Ectodermal cell (in vitro differentiated cells): Measurements from ENCODE around the gene SCIN.

ENCODE experiments used
- H3K27ac ChIP-seq: 2 replicates; pipeline ENCODE4 v1.7.0; 2013; ENCODE audit warnings: mild to moderate bottlenecking, low read depth, low read length; ENCODE audit not compliant: insufficient read depth, poor library complexity, severe bottlenecking
- H3K27me3 ChIP-seq: 2 replicates; pipeline ENCODE4 v1.7.0; 2013; ENCODE audit warnings: mild to moderate bottlenecking, low read length; ENCODE audit not compliant: insufficient read depth, control insufficient read depth, poor library complexity, severe bottlenecking
- H3K36me3 ChIP-seq: one replicate; pipeline ENCODE4 v1.7.0; 2013; ENCODE audit warnings: low read length; ENCODE audit not compliant: control insufficient read depth, insufficient read depth
- H3K4me1 ChIP-seq: one replicate; pipeline ENCODE4 v1.7.0; 2013; ENCODE audit warnings: low read length; ENCODE audit not compliant: control insufficient read depth, insufficient read depth
- H3K4me3 ChIP-seq: 2 replicates; pipeline ENCODE4 v1.7.0; 2013; ENCODE audit warnings: low read depth, low read length, control low read depth; ENCODE audit not compliant: insufficient read depth
- H3K9me3 ChIP-seq: 2 replicates; pipeline ENCODE4 v1.7.0; 2013; ENCODE audit warnings: mild to moderate bottlenecking, low read length, moderate library complexity; ENCODE audit not compliant: control insufficient read depth
- WGBS, 2 experiments: methylation state at CpG; one replicate each; pipeline ENCODE4 v1.1.7; 2013; ENCODE audit warnings: missing lambda C conversion rate in 2 of 2; 5-methylcytosine and 5-hydroxymethylcytosine counted together

SCIN gene

GRCh38 chr7:12607134-12607533 lies 36.6 kb downstream of the SCIN start:
- 100% methylated on average over 1 of the region's 1 CpG; no CpG with 5 or more reads in 1 of the 2 experiments for WGBS, 2 experiments
- H3K4me1 ChIP-seq = no peaks in the 10 kb centered on the region
- no peaks in the 10 kb centered on the region for H3K9me3 ChIP-seq
- H3K27ac ChIP-seq = no peak overlapping the region
- no peak overlapping the region for H3K4me3 ChIP-seq
- no peaks in the 10 kb centered on the region for H3K36me3 ChIP-seq
- no peaks in the 10 kb centered on the region for H3K27me3 ChIP-seq

- WGBS, 2 experiments = 90 to 92% methylated on average over 1 of the region's 1 CpG
- Histone ChIP-seq H3K4me1 (no peaks in the 10 kb centered on the region), H3K27ac (no peak overlapping the region), H3K9me3 (no peaks in the 10 kb centered on the region), H3K27me3 (no peaks in the 10 kb centered on the region), H3K36me3 (no peaks in the 10 kb centered on the region), H3K4me3 (no peak overlapping the region)
These were observed 39.0 kb downstream of the SCIN start for GRCh38 chr7:12609561-12609960.

DNA sequence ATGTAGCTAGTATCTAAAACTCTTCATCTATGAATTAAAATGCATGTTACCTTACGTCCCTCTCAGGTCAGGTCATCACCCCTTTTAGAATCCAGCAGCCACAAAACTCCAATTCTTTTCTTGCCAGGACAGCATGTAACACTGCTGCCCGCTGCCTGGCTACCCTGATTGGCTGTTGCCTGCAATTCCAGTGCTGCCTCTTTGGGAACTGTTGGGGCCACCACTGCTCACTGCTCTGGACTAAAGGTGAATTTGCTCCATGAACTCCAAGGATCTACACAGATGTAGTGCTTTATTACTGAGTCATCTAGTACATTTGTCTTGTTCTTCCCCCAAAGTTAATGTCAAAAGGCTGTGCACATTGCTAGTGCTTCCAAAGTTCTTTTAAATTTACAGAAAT lies 40.4 kb downstream of the SCIN start:
- H3K4me1 ChIP-seq = no peaks in the 10 kb centered on the region
- no peak overlapping the region for H3K4me3 ChIP-seq
- H3K27ac ChIP-seq = no peak overlapping the region
- no peaks in the 10 kb centered on the region for H3K9me3 ChIP-seq
- no peaks in the 10 kb centered on the region for H3K36me3 ChIP-seq
- WGBS, 2 experiments = 91 to 96% methylated on average over 2 of the region's 2 CpGs
- H3K27me3 ChIP-seq = no peaks in the 10 kb centered on the region

GRCh38 chr7:12612622-12613021 lies 42.1 kb downstream of the SCIN start:
- Histone ChIP-seq H3K4me1 (no peaks in the 10 kb centered on the region), H3K4me3 (no peak overlapping the region), H3K9me3 (no peaks in the 10 kb centered on the region), H3K27me3 (no peaks in the 10 kb centered on the region), H3K27ac (no peak overlapping the region), H3K36me3 (no peaks in the 10 kb centered on the region)
- 82 to 89% methylated on average over 1 to 2 of the region's 2 CpGs for WGBS, 2 experiments

GRCh38 chr7:12619461-12620069 lies 49.0 kb downstream of the SCIN start:
- H3K4me1 ChIP-seq = peaks cover 4% of the 10 kb centered on the region
- no peaks in the 10 kb centered on the region for H3K36me3 ChIP-seq
- no peaks in the 10 kb centered on the region for H3K9me3 ChIP-seq
- H3K27me3 ChIP-seq = no peaks in the 10 kb centered on the region
- H3K27ac ChIP-seq = no peak overlapping the region
- no peak overlapping the region for H3K4me3 ChIP-seq
- WGBS, 2 experiments = 77 to 81% methylated on average over 3 of the region's 3 CpGs

DNA sequence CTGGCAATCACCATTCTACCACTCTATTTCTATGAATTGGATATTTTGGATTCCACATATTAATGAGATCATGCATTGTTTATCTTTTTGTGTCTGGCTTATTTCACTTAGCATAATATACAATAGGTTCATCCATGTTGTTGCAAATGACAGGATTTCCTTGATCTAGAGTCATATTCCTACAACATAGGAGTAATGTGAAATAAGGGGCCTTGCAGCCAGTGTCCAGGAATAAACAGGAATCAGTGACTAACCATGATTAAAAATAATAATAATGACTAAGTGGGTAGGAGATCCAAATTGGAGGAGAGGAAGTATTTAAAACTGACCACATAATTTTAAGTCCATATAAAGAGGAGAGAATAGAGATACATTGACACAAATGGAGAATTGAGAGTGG lies 49.9 kb downstream of the SCIN start:
- Histone ChIP-seq H3K4me1 (peaks cover 4% of the 10 kb centered on the region), H3K27me3 (no peaks in the 10 kb centered on the region), H3K36me3 (no peaks in the 10 kb centered on the region)

DNA sequence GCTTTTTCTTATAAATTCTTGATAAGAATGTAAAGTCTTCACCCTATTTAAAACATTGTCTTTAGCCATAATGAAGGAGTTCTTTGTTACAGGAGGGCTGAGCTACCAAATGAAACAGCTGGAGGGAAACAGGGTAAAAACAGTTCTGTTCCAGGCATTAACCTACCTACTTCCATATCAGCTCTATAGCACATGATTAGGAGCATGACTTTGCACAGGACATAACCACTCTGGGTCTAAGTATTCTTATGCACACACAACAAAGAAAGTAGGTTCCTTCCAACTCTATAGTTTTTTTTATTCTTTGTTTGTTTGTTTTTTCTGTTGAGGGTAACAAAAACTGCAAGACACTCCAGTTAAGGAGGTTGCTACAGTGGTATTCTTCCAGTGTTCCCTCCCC lies 52.7 kb downstream of the SCIN start:
- Histone ChIP-seq H3K4me3 (no peak overlapping the region), H3K27ac (no peak overlapping the region), H3K9me3 (no peaks in the 10 kb centered on the region), H3K36me3 (no peaks in the 10 kb centered on the region), H3K4me1 (peaks cover 4% of the 10 kb centered on the region), H3K27me3 (no peaks in the 10 kb centered on the region)

More for the DNA sequence above, 49.9 kb downstream of the SCIN start:
- no peaks in the 10 kb centered on the region for H3K9me3 ChIP-seq
- no peak overlapping the region for H3K27ac ChIP-seq
- no peak overlapping the region for H3K4me3 ChIP-seq

- 33 to 60% methylated on average over 1 of the region's 1 CpG for WGBS, 2 experiments
- peaks cover 4% of the 10 kb centered on the region for H3K4me1 ChIP-seq
- H3K9me3 ChIP-seq = no peaks in the 10 kb centered on the region
- no peak overlapping the region for H3K4me3 ChIP-seq
- H3K27me3 ChIP-seq = no peaks in the 10 kb centered on the region
- no peak overlapping the region for H3K27ac ChIP-seq
- H3K36me3 ChIP-seq = no peaks in the 10 kb centered on the region
These were observed 53.5 kb downstream of the SCIN start for GRCh38 chr7:12623885-12624498.

DNA sequence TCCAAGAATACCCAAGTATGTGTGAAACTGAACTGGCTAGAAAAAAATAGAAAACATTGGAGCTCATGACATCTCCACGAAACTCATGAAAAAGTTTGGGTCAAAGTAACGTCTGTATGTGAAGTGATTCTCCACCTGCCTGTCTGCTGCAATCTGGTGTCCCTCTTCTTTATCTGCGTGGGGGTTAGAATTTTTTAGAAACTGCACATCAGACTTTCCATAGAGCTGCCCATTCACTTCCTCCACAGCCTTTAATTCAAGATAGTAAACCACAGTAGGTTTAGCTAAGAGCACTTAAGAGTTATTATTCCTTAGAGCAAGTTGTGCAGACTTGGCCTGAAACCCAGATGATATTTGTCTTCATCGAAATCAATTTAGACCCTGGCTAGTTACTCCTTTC lies 55.3 kb downstream of the SCIN start:
- no peaks in the 10 kb centered on the region for H3K27me3 ChIP-seq
- H3K4me3 ChIP-seq = no peak overlapping the region
- H3K27ac ChIP-seq = no peak overlapping the region
- WGBS, 2 experiments = 92% methylated on average over 4 of the region's 4 CpGs
- H3K9me3 ChIP-seq = no peaks in the 10 kb centered on the region
- peaks cover 4% of the 10 kb centered on the region for H3K4me1 ChIP-seq
- H3K36me3 ChIP-seq = no peaks in the 10 kb centered on the region

DNA sequence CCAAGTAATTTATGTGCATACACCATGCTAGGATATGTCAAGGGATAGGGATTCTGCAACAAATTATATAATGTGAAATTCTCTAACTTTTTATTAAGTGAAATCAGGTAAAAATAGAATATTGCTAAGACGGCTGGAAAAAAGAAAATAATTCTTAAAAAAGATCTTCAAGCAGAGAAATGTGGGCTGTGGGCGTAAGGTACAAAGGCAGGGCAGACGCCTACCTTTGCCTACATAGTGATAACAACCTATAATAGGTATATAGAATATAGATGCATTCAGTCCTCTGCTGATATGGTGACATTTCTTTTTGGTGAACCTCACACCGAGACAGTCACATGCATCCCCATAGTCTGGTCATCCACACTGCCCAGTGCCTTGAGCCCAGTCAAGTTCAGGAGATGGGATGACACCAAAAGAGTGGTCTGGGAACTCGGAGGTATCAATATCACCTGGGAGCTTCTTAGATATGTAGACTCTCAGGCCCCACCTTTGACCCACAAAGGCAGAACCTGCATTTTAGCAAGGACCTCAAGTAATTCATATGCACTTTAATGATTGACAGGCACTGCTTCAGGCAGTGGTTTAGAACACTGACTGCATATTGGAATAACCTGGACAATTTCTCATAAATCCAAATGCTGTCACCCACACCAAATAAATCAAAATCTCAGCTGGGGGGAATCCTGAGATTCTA lies 59.4 kb downstream of the SCIN start:
- 92 to 95% methylated on average over 2 to 5 of the region's 5 CpGs for WGBS, 2 experiments
- Histone ChIP-seq H3K27ac (no peak overlapping the region), H3K4me3 (no peak overlapping the region), H3K36me3 (no peaks in the 10 kb centered on the region), H3K27me3 (no peaks in the 10 kb centered on the region), H3K4me1 (no peaks in the 10 kb centered on the region), H3K9me3 (no peaks in the 10 kb centered on the region)
